ENCODE results near the gene DUS4L.
"Not testable (repeated sequence)": the region's sequence is repeated elsewhere in the genome, so short reads cannot be mapped to it uniquely, and the experiment has no call there.

The DUS4L gene

DNA sequence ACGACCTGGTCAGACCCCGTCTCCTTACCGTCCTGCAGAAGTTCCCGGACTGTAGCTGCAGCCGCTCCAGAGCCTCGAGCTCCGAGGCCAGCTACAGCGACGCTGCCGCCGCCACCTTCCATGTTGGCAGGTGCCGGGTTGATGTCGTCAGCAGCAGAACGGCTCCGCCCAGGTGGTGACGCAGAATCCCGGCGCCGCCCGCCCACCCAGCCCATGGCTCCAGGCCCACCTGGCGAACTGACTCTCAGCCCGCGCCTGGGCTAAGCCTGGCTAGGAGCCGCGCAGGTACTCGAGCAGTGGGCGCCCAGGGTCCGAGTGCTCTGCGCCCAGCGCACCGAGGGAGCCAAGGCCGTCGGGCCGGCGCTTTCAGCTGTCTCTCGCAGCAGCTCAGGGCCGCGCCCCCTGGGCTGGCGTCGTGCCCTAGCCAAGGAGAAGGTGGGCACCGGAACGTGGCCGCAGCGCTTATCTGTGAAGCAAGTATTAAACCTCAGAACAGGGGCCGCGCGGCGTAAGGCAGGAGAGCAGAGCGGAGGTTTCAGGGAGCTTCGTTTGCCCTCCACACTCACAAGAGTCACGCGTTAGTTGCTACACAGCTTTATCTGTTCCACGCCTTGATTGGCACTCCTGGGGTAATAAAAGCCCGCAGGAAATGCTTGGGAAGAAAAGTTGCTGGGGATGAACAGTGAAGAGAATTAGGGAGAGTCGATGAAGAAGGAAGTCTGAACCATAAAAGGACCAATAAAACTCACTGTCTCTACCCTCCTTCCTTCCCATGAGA is at the start of gene DUS4L, which contains the start of gene COG5:
DUS4L (plus strand) TSS at position 197 of the 778 bp plus-strand sequence. CDS start 3,100 bp downstream, outside the sequence.
COG5 (minus strand) TSS at position 146 of the 778 bp plus-strand sequence; CDS start at position 122, 24 bp downstream.
- intact Hi-C loops (cut with DNase I): loop anchor here (2.0 to 10.0 kb wide), 2 partner anchors 161 to 361 kb away; no protein-coding TSS in a partner anchor
- DNase-seq: peak; percentile 74 to 97 (median 80)

DNA sequence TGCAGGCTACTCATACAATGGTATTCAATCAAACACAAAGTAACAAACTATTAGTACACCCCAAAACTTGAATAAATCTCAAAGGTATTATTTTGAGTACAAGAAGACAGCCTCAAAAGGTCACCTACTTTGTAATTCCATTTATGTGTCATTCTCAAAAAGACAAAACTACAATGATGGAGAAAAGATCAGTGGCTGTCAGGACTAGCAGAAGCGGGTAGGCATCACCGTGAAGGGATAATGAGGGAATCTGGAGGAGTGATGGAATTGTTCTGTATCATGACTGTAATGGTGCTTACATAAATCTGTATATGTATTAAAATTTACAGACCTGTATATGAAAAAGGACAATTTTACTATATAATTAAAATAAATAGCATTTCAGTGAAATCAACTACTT is 37.1 kb upstream of the DUS4L start:
- no peak for DNase-seq
- intact Hi-C loops (cut with DNase I): no loop called here

- intact Hi-C loops (cut with DNase I): no loop called here
- no peak for DNase-seq
Observed at GRCh38 chr7:107527196-107527595, 36.6 kb upstream of the DUS4L start.

DNA sequence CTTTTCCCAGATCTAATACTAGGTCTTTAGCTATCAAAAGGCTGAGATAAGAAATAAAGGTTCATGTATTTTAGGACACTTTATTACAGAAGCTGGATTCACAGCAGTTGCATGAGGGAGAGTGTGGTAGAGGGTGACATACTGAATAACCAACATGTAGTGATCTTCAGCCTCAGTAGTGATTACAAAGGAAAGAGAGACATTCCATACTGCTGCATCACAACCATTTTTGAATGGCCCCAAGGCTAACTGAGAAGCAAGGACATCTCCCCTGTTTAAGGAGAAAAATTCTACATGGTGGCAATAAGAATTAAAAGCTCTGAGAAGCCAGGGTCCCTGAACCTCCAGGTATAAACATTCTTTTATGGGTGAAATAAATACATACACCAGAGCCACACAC is 35.3 kb upstream of the DUS4L start:
- no peak for DNase-seq
- intact Hi-C loops (cut with DNase I): no loop called here

DNA sequence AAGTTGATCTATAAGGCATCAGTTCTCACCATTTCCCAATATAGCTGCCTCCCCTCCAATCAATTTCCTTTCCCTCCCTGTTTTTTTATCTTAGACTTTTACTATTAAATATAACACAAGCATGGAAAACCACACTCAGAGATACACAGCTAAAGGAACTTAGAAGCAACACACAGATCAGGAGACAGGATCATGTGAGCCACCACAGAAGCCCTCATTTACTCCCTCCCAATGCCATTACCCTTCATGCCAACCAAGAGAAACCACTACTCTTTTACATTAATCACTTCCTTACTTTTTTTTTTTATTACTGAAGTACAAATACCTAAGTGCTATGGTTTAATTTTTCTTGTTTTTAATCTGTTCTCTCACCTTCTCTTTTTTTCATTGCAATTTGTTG is 33.0 kb upstream of the DUS4L start:
- no peak for DNase-seq
- intact Hi-C loops (cut with DNase I): no loop called here

- intact Hi-C loops (cut with DNase I): no loop called here
- no peak for DNase-seq
Observed at GRCh38 chr7:107534139-107534538, 29.6 kb upstream of the DUS4L start.

DNA sequence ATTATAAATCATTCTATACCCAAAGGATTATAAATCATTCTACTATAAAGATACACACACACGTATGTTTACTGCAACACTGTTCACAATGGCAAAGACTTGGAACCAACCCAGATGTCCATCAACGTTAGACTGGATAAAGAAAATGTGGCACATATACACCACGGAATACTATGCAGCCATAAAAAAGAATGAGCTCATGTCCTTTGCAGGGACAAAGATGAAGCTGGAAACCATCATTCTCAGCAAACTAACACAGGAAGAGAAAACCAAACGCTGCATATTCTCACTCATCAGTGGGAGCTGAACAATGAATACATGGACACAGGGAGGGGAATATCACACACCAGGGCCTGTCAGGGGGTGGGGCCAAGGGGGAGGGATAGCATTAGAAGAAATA is 26.5 kb upstream of the DUS4L start:
- intact Hi-C loops (cut with DNase I); DNase-seq: not testable (repeated sequence)

DNA sequence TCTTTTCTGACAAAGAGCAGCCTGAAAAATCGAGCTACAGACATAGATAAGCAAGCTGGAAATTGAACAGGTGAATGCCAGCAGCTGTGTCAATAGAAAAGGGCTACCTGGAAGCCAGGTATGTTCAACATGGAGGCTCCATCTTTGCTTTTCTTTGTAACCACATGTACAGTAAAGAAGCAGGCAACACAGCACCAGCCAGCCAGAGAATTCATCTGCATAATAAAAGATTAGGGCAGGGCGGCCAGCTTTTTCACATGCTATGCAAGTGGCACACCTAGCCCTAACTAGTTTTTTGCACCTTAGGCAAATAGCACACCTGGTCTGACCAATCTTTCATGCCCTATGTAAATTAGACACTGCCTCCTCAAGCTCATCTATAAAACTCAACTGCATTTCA is 25.8 kb upstream of the DUS4L start:
- no peak for DNase-seq
- intact Hi-C loops (cut with DNase I): no loop called here

- DNase-seq: peak in 1 of 10 donors; percentile 80
- intact Hi-C loops (cut with DNase I): no loop called here
Observed at GRCh38 chr7:107543338-107543993, 20.3 kb upstream of the DUS4L start.

DNA sequence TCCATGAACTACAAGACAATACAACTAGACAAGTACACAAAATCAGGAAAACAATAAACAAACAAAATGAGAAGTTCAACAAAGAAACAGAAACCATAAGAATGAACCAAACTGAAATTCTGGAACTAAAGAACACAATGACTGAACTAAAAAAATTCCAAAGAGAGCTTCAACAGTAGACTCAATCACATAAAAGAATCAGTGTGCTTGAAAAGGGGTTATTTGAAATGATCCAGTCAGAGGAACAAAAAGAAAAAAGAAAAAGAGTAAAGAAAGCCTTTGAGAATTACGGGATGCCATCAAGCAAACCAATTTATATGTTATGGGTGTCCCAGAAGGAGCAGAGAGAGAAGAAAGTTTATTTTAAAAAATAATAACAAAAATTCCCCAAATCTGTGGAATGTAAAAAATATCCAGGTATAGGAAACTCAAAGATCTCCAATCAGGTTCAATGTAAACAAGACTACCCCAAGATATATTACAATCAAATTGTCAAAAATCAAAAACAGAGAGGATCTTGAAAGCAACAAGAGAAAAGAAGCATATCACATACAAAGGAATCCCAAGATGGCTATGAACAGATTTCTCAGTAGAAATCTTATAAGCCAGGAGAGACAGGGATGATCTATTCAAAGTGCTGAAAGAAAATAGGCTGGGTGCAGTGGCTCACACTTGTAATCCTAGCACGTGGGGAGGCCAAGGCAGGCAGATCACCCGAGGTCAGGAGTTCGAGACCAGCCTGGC is 18.8 kb upstream of the DUS4L start:
- DNase-seq: no peak

GRCh38 chr7:107551936-107552335 is 11.8 kb upstream of the DUS4L start:
- intact Hi-C loops (cut with DNase I): no loop called here
- no peak for DNase-seq

More for the DNA sequence above, 18.8 kb upstream of the DUS4L start:
- intact Hi-C loops (cut with DNase I): no loop called here

DNA sequence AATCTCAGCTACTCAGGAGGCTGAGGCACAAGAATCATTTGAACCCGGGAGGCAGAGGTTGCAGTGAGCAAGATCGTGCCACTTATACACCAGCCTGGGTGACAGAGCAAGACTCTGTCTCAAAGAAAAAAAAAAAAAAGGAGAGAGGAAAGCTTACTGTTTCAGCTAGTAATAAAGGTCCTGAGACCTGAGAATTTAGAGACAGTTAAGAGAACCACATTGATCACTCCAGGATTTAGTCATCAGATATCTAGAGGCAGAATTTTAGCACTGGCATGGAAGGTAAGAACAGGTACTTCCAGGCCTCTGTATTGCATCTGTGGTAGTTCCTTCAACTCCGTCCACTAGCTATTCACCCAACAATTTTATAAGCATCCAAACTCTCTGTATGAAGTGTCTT is 7.9 kb upstream of the DUS4L start:
- intact Hi-C loops (cut with DNase I): no loop called here

DNA sequence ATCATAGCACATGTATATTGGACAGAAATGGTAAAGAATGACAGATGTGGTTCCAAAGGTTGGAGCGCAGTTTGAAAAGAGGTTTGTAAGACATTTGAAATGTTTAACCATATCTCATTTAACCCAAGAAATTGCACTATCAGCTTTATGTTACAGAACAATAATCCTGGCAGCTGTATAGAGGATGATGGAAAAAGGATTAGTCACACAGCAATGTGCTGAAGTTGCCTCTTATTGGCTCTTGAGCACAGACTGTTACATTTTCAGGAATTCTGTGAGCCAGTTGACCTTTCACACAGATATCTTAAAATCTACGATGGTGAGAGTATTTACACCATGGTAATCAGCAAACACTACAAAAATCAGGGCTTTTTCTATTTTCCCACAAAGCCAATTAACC is 3.9 kb upstream of the DUS4L start:
- DNase-seq: no peak
- intact Hi-C loops (cut with DNase I): loop anchor here (10.0 kb wide), 1 partner anchor 165 kb away; no protein-coding TSS in a partner anchor

More for the DNA sequence above, 7.9 kb upstream of the DUS4L start:
- no peak for DNase-seq

- no peak for DNase-seq
- intact Hi-C loops (cut with DNase I): loop anchor here (10.0 kb wide), 1 partner anchor 164 kb away; no protein-coding TSS in a partner anchor
Observed at GRCh38 chr7:107560898-107561516, 2.8 kb upstream of the DUS4L start.

DNA sequence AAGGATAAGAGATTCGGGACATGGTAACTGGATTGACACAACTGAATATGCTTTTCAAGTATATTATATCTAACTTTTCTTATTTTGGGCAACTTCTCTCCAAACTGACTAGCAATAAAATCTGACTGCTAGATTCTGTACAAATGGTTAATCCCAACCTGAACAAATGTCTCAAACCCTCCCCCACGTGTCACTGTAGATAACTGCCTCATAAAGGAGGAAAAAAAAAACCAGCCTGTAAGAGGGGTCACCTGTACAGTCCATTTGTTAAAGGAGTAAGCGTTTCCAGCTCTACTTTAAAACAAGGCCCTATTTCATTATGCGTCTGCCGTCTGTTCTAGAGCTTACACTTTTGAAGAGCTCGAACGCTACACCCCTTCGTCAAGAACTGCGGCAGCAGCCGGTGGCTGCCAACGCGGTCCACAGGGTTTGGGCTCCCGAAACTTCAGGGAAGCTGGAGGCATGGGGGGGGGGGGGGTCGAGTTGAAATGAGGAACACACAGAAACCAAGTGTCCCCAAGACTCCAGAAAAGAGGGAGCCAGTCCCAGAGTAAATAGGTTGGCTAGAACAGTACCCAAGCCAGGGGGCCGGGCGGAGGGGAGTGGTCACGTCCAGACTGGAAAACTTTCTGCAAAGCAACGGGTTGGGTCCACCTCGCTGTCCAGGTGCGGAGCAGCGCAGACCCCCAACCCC is 543 bp upstream of the DUS4L start:
- no peak for DNase-seq
- intact Hi-C loops (cut with DNase I): loop anchor here (2.0 to 10.0 kb wide), 2 partner anchors 162 to 360 kb away; no protein-coding TSS in a partner anchor

DNA sequence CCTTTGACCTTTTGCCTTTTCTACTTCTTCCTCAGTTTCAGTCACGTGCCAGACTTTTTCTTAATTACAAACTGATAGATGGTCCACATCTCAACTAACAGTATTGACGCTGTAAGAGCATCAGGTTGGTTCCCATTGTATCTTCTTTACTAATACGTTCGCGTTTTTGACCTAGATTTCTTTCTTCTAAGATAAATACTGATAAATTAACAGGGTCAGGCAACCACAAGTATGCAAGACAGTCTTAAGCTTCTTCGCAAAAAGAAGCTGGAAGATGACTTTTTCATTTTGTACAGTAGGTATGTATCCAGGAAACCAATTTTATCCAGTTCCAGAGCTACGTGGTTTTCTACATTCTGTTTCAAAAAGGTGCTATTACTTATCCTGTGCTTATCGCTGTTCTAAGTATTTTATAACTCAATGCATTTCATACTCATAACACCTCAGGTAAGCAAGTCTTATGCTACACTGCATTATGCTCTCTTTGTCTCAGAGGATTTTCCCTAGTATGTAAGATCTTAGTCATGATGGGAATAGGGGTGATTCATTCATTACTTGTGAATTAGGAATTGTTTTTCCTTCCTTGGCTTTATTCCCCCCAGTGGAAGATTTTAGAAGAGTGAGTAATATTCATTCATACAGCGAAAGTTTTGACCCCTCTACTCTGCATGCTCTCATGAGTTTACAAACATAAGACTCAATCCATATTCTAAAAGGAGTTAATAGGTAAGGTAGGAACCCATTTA is 955 bp downstream of the DUS4L start:
- intact Hi-C loops (cut with DNase I): loop anchor here (10.0 kb wide), 1 partner anchor 160 kb away; no protein-coding TSS in a partner anchor
- no peak for DNase-seq

- intact Hi-C loops (cut with DNase I): no loop called here
- DNase-seq: no peak
Observed at GRCh38 chr7:107570298-107570697, 6.5 kb downstream of the DUS4L start.

DNA sequence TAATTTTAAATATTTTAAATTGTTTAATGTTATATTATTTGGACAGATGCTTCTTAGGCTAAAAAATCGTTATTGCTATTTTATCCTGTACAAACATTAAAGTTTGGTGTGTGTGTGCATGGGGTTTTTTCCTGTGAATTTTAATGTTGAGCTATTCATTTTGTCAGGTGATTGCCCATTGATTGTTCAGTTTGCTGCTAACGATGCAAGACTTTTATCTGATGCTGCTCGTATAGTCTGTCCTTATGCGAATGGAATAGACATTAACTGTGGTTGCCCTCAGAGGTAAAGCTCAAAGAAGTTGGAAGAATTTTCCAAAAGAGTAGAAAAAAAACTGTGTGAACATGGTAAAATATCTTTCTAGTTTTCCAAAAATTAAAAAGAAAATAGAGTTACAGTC is 9.8 kb downstream of the DUS4L start:
- intact Hi-C loops (cut with DNase I): no loop called here
- no peak for DNase-seq

- intact Hi-C loops (cut with DNase I): no loop called here
- DNase-seq: no peak
Observed at GRCh38 chr7:107579554-107579884, 15.7 kb downstream of the DUS4L start.
